Aorta (tissue), 5 donors: ENCODE results near the gene SAMD14. TPM values are rescaled to one million over a fixed set of nuclear protein-coding genes. Genes with fewer than 3 reads are reported as not detected.

Source experiments
- ATAC-seq: fragments of 200-7000 bp; cut with Tn5 transposase; one replicate; pipeline ENCODE4 v1.9.1; 2022; ENCODE audit warnings: moderate library complexity; ENCODE audit not compliant: low FRiP score
- DNase-seq, 2 donors: peaks; one replicate each; pipeline ENCODE4 v3.0.0-alpha.2; 2020
- H3K27ac ChIP-seq, 2 donors: one replicate each; pipeline ENCODE4 v1.5.1; 2013; ENCODE audit warnings: low read length in 2 of 2, mild to moderate bottlenecking in 2 of 2, moderate library complexity in 2 of 2, control low read depth in 1 of 2, inconsistent platforms in 1 of 2, low read depth in 1 of 2
- H3K27me3 ChIP-seq, 2 donors: one replicate each; pipeline ENCODE4 v1.6.1; 2013; ENCODE audit warnings: control low read depth in 1 of 2, low read length in 1 of 2, mild to moderate bottlenecking in 1 of 2, moderate library complexity in 1 of 2; ENCODE audit not compliant: insufficient read depth in 2 of 2, control insufficient read depth in 1 of 2
- H3K36me3 ChIP-seq, 2 donors: one replicate each; pipeline ENCODE4 v1.6.1; 2013; ENCODE audit warnings: control low read depth in 1 of 2, low read length in 1 of 2, mild to moderate bottlenecking in 1 of 2; ENCODE audit not compliant: insufficient read depth in 2 of 2, control insufficient read depth in 1 of 2
- H3K4me1 ChIP-seq, 2 donors: one replicate each; pipeline ENCODE4 v1.6.1; 2013; ENCODE audit warnings: low read length in 2 of 2, control low read depth in 1 of 2, mild to moderate bottlenecking in 1 of 2, moderate library complexity in 1 of 2; ENCODE audit not compliant: insufficient read depth in 2 of 2, control insufficient read depth in 1 of 2
- H3K4me3 ChIP-seq, 2 donors: one replicate each; pipeline ENCODE4 v1.5.1; 2013; ENCODE audit warnings: low read length in 2 of 2, control low read depth in 1 of 2, mild to moderate bottlenecking in 1 of 2
- H3K9me3 ChIP-seq: one replicate; pipeline ENCODE4 v1.6.1; 2013; ENCODE audit warnings: mild to moderate bottlenecking, low read length; ENCODE audit not compliant: control insufficient read depth
- WGBS, 2 donors: extraction: QIAGEN DNeasy Blood & Tissue Kit; methylation state at CpG; one replicate each; pipeline ENCODE4 v1.1.7; 2013; 5-methylcytosine and 5-hydroxymethylcytosine counted together
- intact Hi-C, 2 donors: fragments of 100-400 bp; cut with DNase I; formaldehyde crosslinking; loops; one replicate each; pipeline versions ENCODE4 v1.14.2 to v1.15.0; 2022
- polyA plus RNA-seq, 2 donors: library from polyadenylated mRNA; stranded (reverse); fragments of 200-250 nt; gene quantifications; one replicate each; pipeline ENCODE4 v1.2.3, GENCODE V29; 2013
- total RNA-seq, 2 donors: library from RNA; stranded (reverse); fragmentation: NEBNext Ultra II Directional; extraction: Animal tissue kit (Norgen Biotek cat#: 25700); gene quantifications; one replicate each; pipeline ENCODE4 v1.2.1, GENCODE V29; 2021
- donor health status: healthy with polysubstance abuse.
- donor health status: Bipolar disorder and iron deficiency.
- donor health status: DM: no; HTN: no; CAD: no.
- donor health status: DM: no; HTN: no; CAD: no.
- donor health status: DM: yes; HTN: yes; CAD: no.

Gene SAMD14
- total and polyA plus RNA-seq, 4 donors, result 2.5 to 12.6 (median 6.6) TPM

DNA sequence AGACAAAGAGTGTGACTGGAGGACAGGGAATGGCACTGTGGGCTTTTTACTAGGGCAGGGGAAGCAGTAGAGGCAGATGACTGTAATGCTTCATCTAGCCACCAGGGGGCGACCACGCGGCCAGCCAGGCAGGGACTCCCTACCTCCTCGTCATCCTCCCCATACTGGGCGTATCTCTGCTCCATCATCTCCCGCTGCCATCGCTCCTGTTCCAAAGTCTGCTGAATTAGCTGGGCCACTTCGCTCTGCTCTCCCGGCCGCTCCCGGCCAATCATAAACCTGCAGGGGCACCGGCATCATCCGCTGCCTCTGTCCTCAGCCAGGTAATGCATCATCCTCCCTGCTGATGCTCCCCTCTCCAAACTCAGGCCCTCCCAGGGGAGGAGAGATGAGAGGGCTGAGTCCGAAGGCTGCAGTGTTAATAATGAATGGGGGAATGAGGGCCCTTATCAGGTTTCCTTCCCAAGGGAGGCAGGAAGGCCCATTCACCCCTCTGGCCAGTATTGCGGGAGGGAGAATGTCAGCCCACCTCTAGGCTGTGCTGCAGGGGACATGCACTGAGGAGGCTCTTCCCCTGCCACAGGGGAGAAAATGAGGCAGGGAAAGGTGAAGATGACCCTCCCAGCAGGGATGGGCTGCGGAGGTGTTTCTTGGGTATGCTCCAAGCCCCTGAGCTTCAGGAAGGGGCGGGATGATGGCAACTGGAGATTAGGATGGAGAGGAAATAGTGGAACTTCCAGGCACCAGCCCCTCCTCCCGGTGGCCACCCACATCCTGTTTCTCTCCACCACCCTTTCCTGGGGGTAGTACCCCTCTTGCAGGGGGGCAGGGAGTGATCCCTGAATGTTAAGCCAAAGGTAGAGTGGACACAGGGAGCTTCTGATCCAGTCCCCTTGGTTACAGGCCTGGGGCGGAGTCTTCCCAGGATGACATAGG, 10.3 kb upstream of the SAMD14 start:
- no peak overlapping the region for H3K4me3 ChIP-seq
- intact Hi-C loops, result loop anchor here in 1 of 2 donors (10.0 kb wide), 1 partner anchor 55 kb away; no protein-coding TSS in a partner anchor
- no peaks in the 10 kb centered on the region for H3K9me3 ChIP-seq
- ATAC-seq (peak; percentile 91), DNase-seq (peak; percentile 86 to 94)
- 38 to 45% methylated on average over 19 of the region's 19 CpGs for WGBS, 2 donors
- H3K4me1 ChIP-seq, result no peaks in the 10 kb centered on the region
- peak overlapping the region in 1 of 2 donors; percentile 14 for H3K27ac ChIP-seq
- peaks cover 5% of the 10 kb centered on the region in 2 donors for H3K36me3 ChIP-seq
- H3K27me3 ChIP-seq, result no peaks in the 10 kb centered on the region

DNA sequence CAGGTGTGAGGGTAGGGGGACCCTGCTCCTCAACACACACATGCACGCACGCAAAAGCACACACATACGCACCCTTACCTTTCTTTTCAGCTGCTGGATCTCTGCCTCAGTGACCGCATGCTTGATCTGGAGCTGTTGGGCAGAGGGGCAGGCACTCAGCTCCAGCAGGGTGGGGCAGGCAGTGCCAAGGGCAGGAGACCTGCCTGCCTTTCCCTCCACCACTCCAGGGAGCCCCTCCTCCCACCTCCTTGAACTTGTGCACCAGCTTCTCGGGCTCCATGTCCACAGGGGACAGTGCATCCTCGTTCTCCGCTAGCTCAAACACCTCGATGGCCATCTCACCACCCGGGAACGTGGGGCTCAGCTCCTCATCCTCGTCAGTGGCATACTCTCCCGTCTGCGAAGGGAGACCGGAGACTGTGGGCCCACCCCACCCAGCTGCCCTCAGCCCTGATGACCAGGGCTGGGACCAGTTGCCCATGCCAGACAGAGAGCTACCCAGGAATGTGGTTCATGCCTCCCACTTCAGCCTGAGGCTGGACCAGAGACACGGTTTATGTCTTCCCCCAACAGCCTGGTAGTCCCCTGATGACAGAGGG, 9.3 kb upstream of the SAMD14 start:
- Histone ChIP-seq H3K27ac (no peak overlapping the region), H3K36me3 (peaks cover 5% of the 10 kb centered on the region in 2 donors), H3K9me3 (no peaks in the 10 kb centered on the region), H3K4me1 (no peaks in the 10 kb centered on the region), H3K27me3 (no peaks in the 10 kb centered on the region), H3K4me3 (no peak overlapping the region)
- 81 to 86% methylated on average over 15 of the region's 15 CpGs for WGBS, 2 donors
- ATAC-seq, result no peak
- DNase-seq, result no peak
- intact Hi-C loops, result no loop called here

- Histone ChIP-seq H3K27me3 (no peaks in the 10 kb centered on the region), H3K4me3 (no peak overlapping the region), H3K27ac (no peak overlapping the region), H3K9me3 (no peaks in the 10 kb centered on the region), H3K4me1 (peaks cover 0 to 2% of the 10 kb centered on the region in 2 donors), H3K36me3 (peaks cover 5% of the 10 kb centered on the region in 2 donors)
- WGBS, 2 donors, result 84 to 88% methylated on average over 4 of the region's 4 CpGs
- intact Hi-C loops, result no loop called here
- ATAC-seq (no peak), DNase-seq (no peak)
Measured at GRCh38 chr17:50137042-50137441, 7.1 kb upstream of the SAMD14 start.

GRCh38 chr17:50136096-50136687, 6.2 kb upstream of the SAMD14 start:
- Histone ChIP-seq H3K4me1 (peaks cover 0 to 2% of the 10 kb centered on the region in 2 donors), H3K36me3 (peaks cover 5% of the 10 kb centered on the region in 2 donors), H3K4me3 (no peak overlapping the region), H3K27me3 (no peaks in the 10 kb centered on the region), H3K9me3 (no peaks in the 10 kb centered on the region), H3K27ac (no peak overlapping the region)
- 92 to 93% methylated on average over 11 of the region's 11 CpGs for WGBS, 2 donors
- ATAC-seq (no peak), DNase-seq (no peak)
- intact Hi-C loops, result no loop called here

- WGBS, 2 donors, result 77 to 86% methylated on average over 11 to 16 of the region's 16 CpGs
Measured at GRCh38 chr17:50135316-50136095, 5.5 kb upstream of the SAMD14 start.

GRCh38 chr17:50134206-50135110, 4.5 kb upstream of the SAMD14 start:
- H3K27ac ChIP-seq, result peak overlapping the region in 1 of 2 donors; percentile 20
- H3K4me1 ChIP-seq, result peaks cover 0 to 2% of the 10 kb centered on the region in 2 donors
- DNase-seq (no peak), ATAC-seq (no peak)
- H3K36me3 ChIP-seq, result peaks cover 4 to 5% of the 10 kb centered on the region in 2 donors
- intact Hi-C loops, result no loop called here
- H3K4me3 ChIP-seq, result no peak overlapping the region
- no peaks in the 10 kb centered on the region for H3K27me3 ChIP-seq
- no peaks in the 10 kb centered on the region for H3K9me3 ChIP-seq
- WGBS, 2 donors, result 50 to 51% methylated on average over 16 of the region's 16 CpGs

More at GRCh38 chr17:50135316-50136095, 5.5 kb upstream of the SAMD14 start:
- Histone ChIP-seq H3K4me1 (peaks cover 0 to 2% of the 10 kb centered on the region in 2 donors), H3K9me3 (no peaks in the 10 kb centered on the region), H3K27ac (no peak overlapping the region), H3K36me3 (peaks cover 5% of the 10 kb centered on the region in 2 donors), H3K27me3 (no peaks in the 10 kb centered on the region), H3K4me3 (no peak overlapping the region)
- ATAC-seq (no peak), DNase-seq (no peak)
- intact Hi-C loops, result no loop called here

GRCh38 chr17:50133769-50134099, 3.8 kb upstream of the SAMD14 start:
- peak overlapping the region; percentile 80 to 92 for H3K27ac ChIP-seq
- peaks cover 0 to 2% of the 10 kb centered on the region in 2 donors for H3K4me1 ChIP-seq
- 10 to 12% methylated on average over 16 of the region's 16 CpGs for WGBS, 2 donors
- intact Hi-C loops, result loop anchor here in 1 of 2 donors (1.0 kb wide), 1 partner anchor 14 kb away; no protein-coding TSS in a partner anchor
- DNase-seq (no peak), ATAC-seq (no peak)
- peaks cover 0 to 3% of the 10 kb centered on the region in 2 donors for H3K36me3 ChIP-seq
- no peaks in the 10 kb centered on the region for H3K9me3 ChIP-seq
- H3K27me3 ChIP-seq, result no peaks in the 10 kb centered on the region
- no peak overlapping the region for H3K4me3 ChIP-seq
